Activated T-cell treated with anti-CD3 and anti-CD28 coated beads, Interleukin-2, amount 50 U/mL, for 4 hours (primary cell): ENCODE measurements around the gene CLCN4. TPM values are rescaled to one million over a fixed set of nuclear protein-coding genes. Genes with fewer than 3 reads are reported as not detected.

ENCODE experiments used
- ATAC-seq, 2 donors: fragments of 200-7000 bp; cut with Tn5 transposase; one replicate each; pipeline ENCODE4 v1.10.0; 2021
- DNase-seq: peaks from one replicate; pipeline ENCODE4 v3.0.0-alpha.2; 2020
- H3K27me3 Mint-ChIP-seq: one replicate; pipeline ENCODE4 v1.8.0; 2021; ENCODE audit warnings: low read depth, mixed read lengths
- H3K36me3 Mint-ChIP-seq: one replicate; pipeline ENCODE4 v1.8.0; 2022; ENCODE audit warnings: mixed read lengths; ENCODE audit not compliant: insufficient read depth
- H3K4me1 Mint-ChIP-seq: one replicate; pipeline ENCODE4 v1.8.0; 2021; ENCODE audit warnings: low read depth, mixed read lengths
- H3K4me3 Mint-ChIP-seq: one replicate; pipeline ENCODE4 v1.8.0; 2021; ENCODE audit warnings: mild to moderate bottlenecking, moderate library complexity, mixed read lengths
- H3K9me3 Mint-ChIP-seq: one replicate; pipeline ENCODE4 v1.8.0; 2021; ENCODE audit warnings: mixed read lengths
- total RNA-seq, 3 donors: library from RNA; stranded (reverse); gene quantifications; one replicate each; pipeline ENCODE4 v1.2.1, GENCODE V29; 2021

Gene CLCN4
- total RNA-seq, 3 donors from 2014 or later: 0.05 to 0.35 (median 0.08) TPM

DNA sequence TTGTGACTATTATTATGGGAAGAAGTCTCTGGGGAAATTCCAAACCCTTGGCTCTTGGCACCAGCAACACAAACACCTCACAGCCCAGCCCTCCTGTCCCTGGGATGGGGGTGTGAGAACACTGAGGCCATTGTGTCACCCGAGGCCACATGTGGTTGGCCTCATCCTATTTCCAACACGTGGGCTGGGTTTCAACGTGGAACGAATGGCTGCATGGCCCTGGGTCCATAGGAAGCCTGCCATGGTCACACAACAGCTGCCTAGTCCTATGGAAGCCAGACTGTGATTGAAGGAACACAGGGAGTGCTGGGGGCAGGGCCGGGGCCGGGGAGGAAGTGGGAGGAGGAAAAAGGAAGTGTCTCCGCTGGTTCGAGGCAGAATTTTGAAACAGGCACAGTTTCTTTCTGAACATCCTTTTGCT is 10.0 kb downstream of the CLCN4 start:
- Mint-ChIP-seq H3K9me3 (no peaks in the 10 kb centered on the region), H3K27me3 (peaks cover 10% of the 10 kb centered on the region), H3K36me3 (no peaks in the 10 kb centered on the region), H3K4me3 (no peak overlapping the region), H3K4me1 (peaks cover 2% of the 10 kb centered on the region)
- DNase-seq: no peak
- no peak for ATAC-seq

- DNase-seq: no peak
- no peak overlapping the region for H3K4me3 Mint-ChIP-seq
Observed at GRCh38 chrX:10167573-10167972, 10.8 kb downstream of the CLCN4 start.

DNA sequence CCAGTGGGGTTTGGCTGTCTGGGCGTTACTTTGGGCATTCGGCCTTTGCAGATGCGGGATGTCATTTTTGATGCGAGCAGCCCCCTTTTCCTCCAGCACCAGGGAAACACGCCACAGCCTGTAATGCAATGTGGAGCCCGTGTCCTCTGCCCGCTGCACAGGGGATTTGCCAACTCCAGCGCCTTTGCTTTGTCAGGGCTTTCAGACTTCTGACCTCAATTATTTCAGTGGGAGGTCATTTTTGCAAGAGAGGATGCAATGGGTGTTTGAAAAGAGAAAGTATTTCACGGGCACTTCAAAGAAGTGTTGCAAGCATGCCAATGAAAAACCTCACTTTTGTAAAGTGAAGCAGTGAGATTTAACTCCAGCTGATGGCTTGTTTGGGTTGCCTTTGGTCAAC is 11.5 kb downstream of the CLCN4 start:
- H3K36me3 Mint-ChIP-seq: no peaks in the 10 kb centered on the region
- H3K4me1 Mint-ChIP-seq: peaks cover 2% of the 10 kb centered on the region
- peaks cover 13% of the 10 kb centered on the region for H3K27me3 Mint-ChIP-seq
- no peaks in the 10 kb centered on the region for H3K9me3 Mint-ChIP-seq
- ATAC-seq (no peak), DNase-seq (no peak)
- no peak overlapping the region for H3K4me3 Mint-ChIP-seq

More at GRCh38 chrX:10167573-10167972, 10.8 kb downstream of the CLCN4 start:
- ATAC-seq: no peak
- H3K27me3 Mint-ChIP-seq: peaks cover 13% of the 10 kb centered on the region
- peaks cover 2% of the 10 kb centered on the region for H3K4me1 Mint-ChIP-seq
- no peaks in the 10 kb centered on the region for H3K36me3 Mint-ChIP-seq
- no peaks in the 10 kb centered on the region for H3K9me3 Mint-ChIP-seq

- peaks cover 7% of the 10 kb centered on the region for H3K27me3 Mint-ChIP-seq
- H3K4me1 Mint-ChIP-seq: peaks cover 2% of the 10 kb centered on the region
- DNase-seq (no peak), ATAC-seq (no peak)
- H3K9me3 Mint-ChIP-seq: no peaks in the 10 kb centered on the region
- H3K36me3 Mint-ChIP-seq: no peaks in the 10 kb centered on the region
- no peak overlapping the region for H3K4me3 Mint-ChIP-seq
Observed at GRCh38 chrX:10169175-10169574, 12.4 kb downstream of the CLCN4 start.

- ATAC-seq (no peak), DNase-seq (no peak)
- H3K27me3 Mint-ChIP-seq: peaks cover 3% of the 10 kb centered on the region
- H3K4me3 Mint-ChIP-seq: no peak overlapping the region
- H3K36me3 Mint-ChIP-seq: no peaks in the 10 kb centered on the region
- no peaks in the 10 kb centered on the region for H3K9me3 Mint-ChIP-seq
- H3K4me1 Mint-ChIP-seq: peaks cover 2% of the 10 kb centered on the region
Observed at GRCh38 chrX:10171249-10171648, 14.5 kb downstream of the CLCN4 start.

DNA sequence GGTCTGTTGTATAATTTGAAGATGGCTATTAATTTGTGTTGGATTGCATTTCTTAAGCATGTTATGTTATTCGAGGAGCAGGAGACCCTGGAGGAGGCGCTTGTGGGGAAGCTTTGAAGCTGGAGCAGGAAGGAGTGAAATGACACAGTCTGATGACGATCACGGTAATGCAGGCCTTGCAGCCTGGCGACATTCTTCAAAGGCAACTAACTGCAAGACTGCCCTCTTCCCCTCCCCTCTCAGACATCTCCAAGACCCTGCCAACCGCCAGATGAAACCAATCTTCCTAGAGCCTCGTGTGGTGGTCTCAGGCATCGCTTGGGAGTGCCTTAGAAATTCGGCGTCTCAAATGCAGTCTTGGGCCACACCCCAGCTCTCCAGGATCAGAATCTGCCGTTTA is 16.1 kb downstream of the CLCN4 start:
- Mint-ChIP-seq H3K9me3 (no peaks in the 10 kb centered on the region), H3K4me3 (no peak overlapping the region), H3K36me3 (no peaks in the 10 kb centered on the region), H3K27me3 (peaks cover 10% of the 10 kb centered on the region), H3K4me1 (no peaks in the 10 kb centered on the region)
- ATAC-seq: no peak
- no peak for DNase-seq

GRCh38 chrX:10173331-10173900 is 16.6 kb downstream of the CLCN4 start:
- DNase-seq: no peak
- no peak for ATAC-seq
- Mint-ChIP-seq H3K9me3 (no peaks in the 10 kb centered on the region), H3K4me1 (no peaks in the 10 kb centered on the region), H3K4me3 (no peak overlapping the region), H3K27me3 (peaks cover 10% of the 10 kb centered on the region), H3K36me3 (no peaks in the 10 kb centered on the region)

DNA sequence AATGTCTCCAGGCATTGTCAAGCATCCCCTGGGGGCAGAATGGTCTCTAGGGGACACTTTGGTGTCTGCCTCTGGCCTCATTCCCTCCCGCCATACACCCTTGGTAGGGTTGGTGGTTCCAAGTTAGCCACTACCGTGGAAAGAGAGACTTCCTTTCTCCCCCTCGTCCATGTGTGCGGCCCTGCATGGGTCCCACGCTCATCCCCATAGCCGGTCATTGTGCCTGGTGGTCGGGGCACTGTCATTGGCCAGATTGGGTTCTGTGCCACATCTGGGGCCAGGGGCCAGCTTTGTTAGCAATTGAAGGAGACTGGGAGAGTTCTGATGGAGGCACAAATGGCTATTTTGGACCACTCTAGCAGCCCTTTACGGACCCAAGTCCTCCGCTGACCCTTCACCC is 17.3 kb downstream of the CLCN4 start:
- no peak for ATAC-seq
- no peak for DNase-seq
- Mint-ChIP-seq H3K9me3 (no peaks in the 10 kb centered on the region), H3K4me3 (no peak overlapping the region), H3K4me1 (no peaks in the 10 kb centered on the region), H3K36me3 (no peaks in the 10 kb centered on the region), H3K27me3 (peaks cover 10% of the 10 kb centered on the region)

DNA sequence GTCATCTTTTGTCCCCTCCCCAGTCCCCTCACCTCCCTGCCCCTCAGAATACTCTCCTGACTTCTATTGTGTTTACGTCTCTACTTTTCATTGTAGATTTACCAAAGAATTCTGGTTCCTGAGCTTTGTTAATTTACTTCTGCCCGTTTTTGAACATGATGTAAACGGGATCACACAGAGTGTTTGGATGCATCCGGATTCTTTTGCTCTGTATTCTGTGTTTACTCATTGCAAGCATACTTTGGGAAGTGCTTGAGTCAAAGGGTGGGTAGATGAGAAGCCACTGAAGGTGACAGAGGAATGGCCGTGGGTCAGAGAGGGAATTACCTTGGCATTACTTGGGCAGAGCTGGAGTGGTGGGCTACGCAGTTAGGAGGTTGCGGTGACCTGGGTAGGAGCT is 18.0 kb downstream of the CLCN4 start:
- Mint-ChIP-seq H3K36me3 (no peaks in the 10 kb centered on the region), H3K9me3 (no peaks in the 10 kb centered on the region), H3K4me1 (no peaks in the 10 kb centered on the region), H3K4me3 (no peak overlapping the region), H3K27me3 (peaks cover 10% of the 10 kb centered on the region)
- no peak for DNase-seq
- no peak for ATAC-seq

DNA sequence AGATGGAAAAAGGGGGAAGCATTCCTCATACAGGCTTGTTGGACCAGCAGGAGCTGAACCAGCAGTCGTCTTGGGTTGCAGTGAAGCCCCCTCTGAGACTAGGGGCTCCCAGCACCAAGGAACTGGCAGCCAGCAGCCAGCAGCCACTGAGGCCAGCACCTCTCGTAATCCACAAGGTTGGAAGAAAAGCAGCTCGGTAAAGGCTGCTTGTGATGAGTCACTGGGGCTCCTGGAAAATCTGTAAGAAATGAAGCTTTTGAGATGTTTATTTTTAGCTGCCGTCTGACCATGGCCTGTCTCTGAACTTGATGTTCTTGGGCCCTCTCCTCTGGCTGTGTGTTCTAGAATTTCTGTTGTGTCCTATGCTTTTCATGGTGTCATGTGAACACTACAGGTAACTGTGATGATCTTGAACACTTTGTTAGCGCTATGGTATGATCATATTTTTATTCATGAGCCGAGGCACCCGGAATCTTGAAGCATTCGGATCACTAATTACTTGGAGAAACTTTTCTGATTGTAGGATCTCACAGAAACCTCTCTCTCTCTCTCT is 18.6 kb downstream of the CLCN4 start:
- H3K4me3 Mint-ChIP-seq: no peak overlapping the region
- H3K9me3 Mint-ChIP-seq: no peaks in the 10 kb centered on the region
- H3K4me1 Mint-ChIP-seq: no peaks in the 10 kb centered on the region
- ATAC-seq: no peak
- H3K27me3 Mint-ChIP-seq: peaks cover 12% of the 10 kb centered on the region
- no peak for DNase-seq
- no peaks in the 10 kb centered on the region for H3K36me3 Mint-ChIP-seq

DNA sequence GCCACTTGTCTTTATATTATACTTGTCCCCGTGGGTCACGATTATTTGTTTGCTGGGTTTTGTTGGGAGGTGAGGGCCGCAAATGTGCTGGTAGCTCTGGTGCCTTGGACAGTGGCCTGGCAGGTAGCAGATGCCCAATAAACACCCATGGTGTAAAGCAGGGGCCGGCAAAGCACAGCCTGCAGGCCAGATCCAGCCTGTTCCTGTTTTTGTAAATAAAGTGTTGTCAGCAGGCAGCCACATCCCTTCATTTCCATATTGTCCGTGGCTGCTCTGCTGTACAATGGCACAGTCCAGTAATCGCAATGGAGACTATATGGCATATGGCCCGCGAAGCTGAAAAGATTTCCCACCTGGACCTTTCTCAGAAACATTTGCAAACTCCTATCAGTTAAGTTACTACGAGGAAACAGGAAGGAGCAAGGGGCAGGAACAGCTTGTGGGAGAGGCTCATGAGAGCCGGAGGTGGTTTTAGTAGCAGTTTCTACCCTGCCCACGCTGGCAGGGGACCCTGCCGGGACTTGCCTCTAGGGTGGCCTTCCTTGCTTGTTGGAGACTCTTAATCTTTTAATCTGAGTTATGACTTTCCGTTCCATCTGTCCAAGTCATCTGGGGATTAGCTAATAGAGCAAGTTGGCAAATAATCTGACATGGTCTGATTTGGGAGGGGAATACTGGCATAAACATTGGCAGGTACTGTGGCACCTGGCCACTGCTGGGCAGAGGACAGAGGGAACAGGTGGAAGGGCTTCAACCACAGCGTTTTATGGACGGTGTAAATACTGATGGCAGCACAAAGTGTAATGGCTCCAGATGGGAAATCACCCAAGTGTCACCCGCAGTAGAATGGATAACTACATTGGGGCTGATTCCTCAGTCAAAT is 19.6 kb downstream of the CLCN4 start:
- Mint-ChIP-seq H3K27me3 (peaks cover 13% of the 10 kb centered on the region), H3K9me3 (no peaks in the 10 kb centered on the region), H3K36me3 (no peaks in the 10 kb centered on the region), H3K4me1 (no peaks in the 10 kb centered on the region), H3K4me3 (no peak overlapping the region)
- no peak for ATAC-seq
- no peak for DNase-seq

GRCh38 chrX:10177004-10177396 is 20.2 kb downstream of the CLCN4 start:
- no peaks in the 10 kb centered on the region for H3K4me1 Mint-ChIP-seq
- DNase-seq (no peak), ATAC-seq (no peak)
- no peaks in the 10 kb centered on the region for H3K9me3 Mint-ChIP-seq
- H3K4me3 Mint-ChIP-seq: no peak overlapping the region
- H3K27me3 Mint-ChIP-seq: peaks cover 13% of the 10 kb centered on the region
- H3K36me3 Mint-ChIP-seq: no peaks in the 10 kb centered on the region

DNA sequence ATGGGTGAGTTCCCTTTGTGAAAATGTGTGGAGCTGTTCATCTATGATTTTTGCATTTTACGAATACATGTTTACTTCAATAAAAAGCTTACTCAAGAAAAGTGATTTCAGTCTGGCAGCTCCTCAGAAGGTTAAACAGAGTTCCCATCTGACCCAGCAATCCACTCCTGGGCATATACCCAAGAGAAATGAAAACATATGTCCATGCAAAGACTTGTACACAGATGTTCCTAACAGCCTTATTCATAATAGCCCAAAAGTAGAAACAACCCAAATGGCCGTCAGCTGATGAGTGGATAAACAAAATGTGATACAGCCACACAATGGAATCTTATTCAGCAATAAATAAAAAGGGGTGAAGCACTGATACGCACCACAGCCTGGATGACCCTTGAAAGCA is 20.8 kb downstream of the CLCN4 start:
- no peak overlapping the region for H3K4me3 Mint-ChIP-seq
- H3K27me3 Mint-ChIP-seq: peaks cover 10% of the 10 kb centered on the region
- H3K9me3 Mint-ChIP-seq: no peaks in the 10 kb centered on the region
- no peaks in the 10 kb centered on the region for H3K36me3 Mint-ChIP-seq
- ATAC-seq (no peak), DNase-seq (no peak)
- no peaks in the 10 kb centered on the region for H3K4me1 Mint-ChIP-seq

DNA sequence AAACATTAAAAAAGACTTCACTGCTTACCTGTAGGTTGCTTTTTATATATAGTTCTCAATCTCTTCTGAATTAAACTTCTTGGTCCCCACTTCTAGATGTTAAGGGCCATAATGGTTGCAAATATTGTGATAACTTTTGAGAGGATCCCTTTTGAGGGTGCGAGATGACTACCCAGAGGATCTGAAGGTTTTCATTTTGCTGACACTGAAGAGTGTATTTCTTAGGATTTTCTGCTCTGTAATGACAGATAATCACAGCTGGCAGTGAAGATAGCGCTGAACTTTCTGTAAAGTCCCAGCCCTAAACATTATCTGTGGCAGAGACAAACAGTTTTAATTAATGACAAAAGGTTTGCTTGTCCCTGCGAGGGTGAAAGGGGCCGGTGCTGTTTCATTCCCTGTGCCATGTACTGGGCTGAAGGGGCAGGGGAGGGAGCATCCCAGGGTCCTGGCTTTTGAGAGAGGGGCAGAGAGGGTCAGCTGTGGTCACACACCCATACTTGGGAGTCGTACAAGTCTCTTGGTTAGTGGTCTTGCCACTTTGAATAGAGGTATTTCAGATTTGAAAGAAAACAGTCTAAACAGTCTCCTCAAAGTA is 22.2 kb downstream of the CLCN4 start:
- H3K9me3 Mint-ChIP-seq: no peaks in the 10 kb centered on the region
- H3K27me3 Mint-ChIP-seq: peaks cover 10% of the 10 kb centered on the region
- no peaks in the 10 kb centered on the region for H3K4me1 Mint-ChIP-seq
- DNase-seq: no peak
- ATAC-seq: no peak
- no peak overlapping the region for H3K4me3 Mint-ChIP-seq
- no peaks in the 10 kb centered on the region for H3K36me3 Mint-ChIP-seq
